Lower leg skin (tissue), 3 donors: ENCODE data around the gene JPH4.

Experiments used
- POLR2A ChIP-seq, 2 donors: fragments of 450-650 bp; IDR thresholded peaks; one replicate each; pipeline ENCODE4 v1.6.1; 2016 to 2017; ENCODE audit warnings: antibody characterized with exemption in 2 of 2, mild to moderate bottlenecking in 1 of 2, moderate library complexity in 1 of 2
- TF ChIP-seq, protein P1 (sequence below), 3 donors: fragments of 450-650 bp; IDR thresholded peaks; one replicate each; pipeline ENCODE4 v1.5.1; 2016; ENCODE audit warnings: antibody characterized with exemption in 3 of 3, mild to moderate bottlenecking in 3 of 3, moderate library complexity in 2 of 3

GRCh38 chr14:23566112-23566777 lies 12.3 kb downstream of the JPH4 start:
- TF ChIP-seq, protein P1, sequence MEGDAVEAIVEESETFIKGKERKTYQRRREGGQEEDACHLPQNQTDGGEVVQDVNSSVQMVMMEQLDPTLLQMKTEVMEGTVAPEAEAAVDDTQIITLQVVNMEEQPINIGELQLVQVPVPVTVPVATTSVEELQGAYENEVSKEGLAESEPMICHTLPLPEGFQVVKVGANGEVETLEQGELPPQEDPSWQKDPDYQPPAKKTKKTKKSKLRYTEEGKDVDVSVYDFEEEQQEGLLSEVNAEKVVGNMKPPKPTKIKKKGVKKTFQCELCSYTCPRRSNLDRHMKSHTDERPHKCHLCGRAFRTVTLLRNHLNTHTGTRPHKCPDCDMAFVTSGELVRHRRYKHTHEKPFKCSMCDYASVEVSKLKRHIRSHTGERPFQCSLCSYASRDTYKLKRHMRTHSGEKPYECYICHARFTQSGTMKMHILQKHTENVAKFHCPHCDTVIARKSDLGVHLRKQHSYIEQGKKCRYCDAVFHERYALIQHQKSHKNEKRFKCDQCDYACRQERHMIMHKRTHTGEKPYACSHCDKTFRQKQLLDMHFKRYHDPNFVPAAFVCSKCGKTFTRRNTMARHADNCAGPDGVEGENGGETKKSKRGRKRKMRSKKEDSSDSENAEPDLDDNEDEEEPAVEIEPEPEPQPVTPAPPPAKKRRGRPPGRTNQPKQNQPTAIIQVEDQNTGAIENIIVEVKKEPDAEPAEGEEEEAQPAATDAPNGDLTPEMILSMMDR (IDR thresholded peaks at IDR 0.05), result no peak
- TF ChIP-seq POLR2A (IDR thresholded peaks at IDR 0.05), result no peak
